Loucy (cell line): ENCODE results near the gene MBD2.

Source experiments
- H2AFZ ChIP-seq: fragments of 200-600 bp; sonication (generic); 2 replicates; pipeline ENCODE4 v1.6.0; 2016; ENCODE audit warnings: antibody characterized with exemption, mild to moderate bottlenecking, low read length, moderate library complexity
- H3F3A ChIP-seq: fragments of 200-600 bp; 2 replicates; pipeline ENCODE4 v1.6.0; 2016; ENCODE audit warnings: antibody characterized with exemption, low read depth, mild to moderate bottlenecking
- H3K27me3 ChIP-seq: fragments of 200-600 bp; sonication (generic); 2 replicates; pipeline ENCODE4 v1.6.1; 2014; ENCODE audit warnings: low read length, mild to moderate bottlenecking; ENCODE audit not compliant: insufficient read depth, poor library complexity, severe bottlenecking
- H3K36me3 ChIP-seq: fragments of 200-600 bp; sonication (generic); 2 replicates; pipeline ENCODE4 v1.6.1; 2016; ENCODE audit warnings: low read length; ENCODE audit not compliant: insufficient read depth
- H3K4me1 ChIP-seq: fragments of 200-600 bp; sonication (generic); 2 replicates; pipeline ENCODE4 v1.5.1; 2014; ENCODE audit warnings: low read length, mild to moderate bottlenecking; ENCODE audit not compliant: insufficient read depth, poor library complexity, severe bottlenecking
- H3K4me2 ChIP-seq: fragments of 200-600 bp; sonication (generic); 2 replicates; pipeline ENCODE4 v1.6.0; 2014; ENCODE audit warnings: antibody characterized with exemption, low read length, low read depth, mild to moderate bottlenecking; ENCODE audit not compliant: poor library complexity, severe bottlenecking
- H3K4me3 ChIP-seq: fragments of 200-600 bp; sonication (generic); 2 replicates; pipeline ENCODE4 v1.5.1; 2014; ENCODE audit warnings: low read length, mild to moderate bottlenecking, mixed read lengths; ENCODE audit not compliant: poor library complexity, severe bottlenecking
- H3K79me2 ChIP-seq: fragments of 200-600 bp; sonication (generic); 2 replicates; pipeline ENCODE4 v1.6.1; 2014; ENCODE audit warnings: low read length; ENCODE audit not compliant: insufficient read depth
- H3K9ac ChIP-seq: fragments of 200-600 bp; sonication (generic); 2 replicates; pipeline ENCODE4 v1.6.0; 2014; ENCODE audit warnings: mild to moderate bottlenecking, low read depth, low read length, moderate library complexity; ENCODE audit not compliant: poor library complexity, severe bottlenecking
- H3K9me2 ChIP-seq: fragments of 200-600 bp; sonication (generic); replicated peaks from 2 replicates; pipeline ENCODE4 v1.6.1; 2016; ENCODE audit warnings: low read depth, low read length, mixed read lengths
- H3K9me3 ChIP-seq: fragments of 200-600 bp; sonication (generic); 2 replicates; pipeline ENCODE4 v1.6.1; 2014; ENCODE audit warnings: mild to moderate bottlenecking, antibody characterized with exemption, low read length, low read depth; ENCODE audit not compliant: insufficient read depth
- H4K20me1 ChIP-seq: fragments of 200-600 bp; sonication (generic); 2 replicates; pipeline ENCODE4 v1.6.0; 2014; ENCODE audit warnings: antibody characterized with exemption, low read length, mild to moderate bottlenecking; ENCODE audit not compliant: insufficient read depth, poor library complexity, severe bottlenecking
- CTCF ChIP-seq: fragments of 200-600 bp; sonication (generic); conservative IDR thresholded peaks from 2 replicates; pipeline ENCODE4 v1.5.1; 2014; ENCODE audit warnings: mild to moderate bottlenecking, antibody characterized with exemption, low read length
- EZH2phosphoT487 ChIP-seq: fragments of 200-600 bp; IDR thresholded peaks from 2 replicates; pipeline ENCODE4 v1.6.1; 2018; ENCODE audit warnings: antibody characterized with exemption, mild to moderate bottlenecking, moderate library complexity, borderline replicate concordance

The MBD2 gene

DNA sequence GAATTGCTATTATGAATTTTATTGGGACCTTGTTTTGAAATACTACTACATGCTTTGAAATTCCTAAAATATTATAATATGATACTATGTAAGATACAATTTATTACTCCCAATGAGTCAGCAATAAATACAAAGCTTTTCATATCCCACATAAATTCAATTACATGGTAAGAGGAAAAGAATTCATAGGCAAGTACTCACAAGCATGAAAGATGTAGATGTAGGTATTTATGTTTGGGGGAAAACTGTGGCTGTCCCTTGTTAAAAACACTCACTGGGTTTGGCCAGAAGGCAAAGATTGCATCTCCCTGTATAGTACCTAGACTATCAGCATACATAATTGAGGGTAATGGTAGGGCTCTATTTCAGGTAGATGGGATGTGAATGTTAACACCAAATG, 90.4 kb downstream of the MBD2 start:
- Histone ChIP-seq H3K36me3 (no peaks in the 10 kb centered on the region), H3K4me2 (no peak overlapping the region)

DNA sequence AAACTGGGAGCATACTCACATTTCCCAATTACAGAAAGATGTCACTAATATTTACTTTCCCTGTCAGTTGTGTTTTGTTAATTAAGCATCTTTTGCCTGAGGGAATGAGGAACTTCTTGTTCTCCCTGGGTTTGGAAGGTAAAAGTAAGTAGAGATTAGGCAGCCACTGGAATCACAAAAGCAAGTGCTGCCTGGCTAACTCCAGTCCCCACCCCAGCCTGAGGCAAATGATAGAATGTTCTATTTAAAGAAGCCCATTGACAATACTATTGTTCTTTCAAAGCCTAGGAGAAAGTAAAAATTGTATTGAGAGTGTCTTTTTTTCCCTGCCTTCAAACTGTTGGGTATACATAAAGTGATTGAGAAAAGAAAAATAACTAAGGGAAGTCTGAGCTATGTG, 93.8 kb downstream of the MBD2 start:
- no peak for TF ChIP-seq CTCF
- TF ChIP-seq EZH2phosphoT487 = no peak
- no peaks in the 10 kb centered on the region for H3K4me1 ChIP-seq
- H3K79me2 ChIP-seq = no peaks in the 10 kb centered on the region
- H3K4me2 ChIP-seq = no peak overlapping the region
- H3K27me3 ChIP-seq = no peaks in the 10 kb centered on the region
- H3F3A ChIP-seq = no peaks in the 10 kb centered on the region
- no peak overlapping the region for H2AFZ ChIP-seq
- H3K4me3 ChIP-seq = no peak overlapping the region
- no peaks in the 10 kb centered on the region for H4K20me1 ChIP-seq
- H3K36me3 ChIP-seq = no peaks in the 10 kb centered on the region
- no peaks in the 10 kb centered on the region for H3K9me2 ChIP-seq
- no peaks in the 10 kb centered on the region for H3K9me3 ChIP-seq
- H3K9ac ChIP-seq = no peak overlapping the region

More for the DNA sequence above, 90.4 kb downstream of the MBD2 start:
- TF ChIP-seq CTCF = no peak
- TF ChIP-seq EZH2phosphoT487 = no peak
- no peaks in the 10 kb centered on the region for H3K4me1 ChIP-seq
- H3K9me3 ChIP-seq = no peaks in the 10 kb centered on the region; the same call in 1 of the 2 replicates
- H3K9me2 ChIP-seq = no peaks in the 10 kb centered on the region
- H3K4me3 ChIP-seq = no peak overlapping the region
- H3K9ac ChIP-seq = no peak overlapping the region
- no peaks in the 10 kb centered on the region for H3K27me3 ChIP-seq
- no peaks in the 10 kb centered on the region for H3F3A ChIP-seq
- H3K79me2 ChIP-seq = no peaks in the 10 kb centered on the region
- no peak overlapping the region for H2AFZ ChIP-seq
- H4K20me1 ChIP-seq = no peaks in the 10 kb centered on the region

- no peak overlapping the region for H3K4me2 ChIP-seq
- TF ChIP-seq CTCF = no peak
- TF ChIP-seq EZH2phosphoT487 = no peak
Measured at GRCh38 chr18:54130177-54130576, 94.3 kb downstream of the MBD2 start.

More at GRCh38 chr18:54130177-54130576, 94.3 kb downstream of the MBD2 start:
- H3K4me3 ChIP-seq = no peak overlapping the region
- no peaks in the 10 kb centered on the region for H4K20me1 ChIP-seq
- H2AFZ ChIP-seq = no peak overlapping the region
- no peaks in the 10 kb centered on the region for H3K4me1 ChIP-seq
- H3K9me3 ChIP-seq = no peaks in the 10 kb centered on the region
- no peaks in the 10 kb centered on the region for H3K36me3 ChIP-seq
- H3K79me2 ChIP-seq = no peaks in the 10 kb centered on the region
- H3K9me2 ChIP-seq = no peaks in the 10 kb centered on the region
- no peak overlapping the region for H3K9ac ChIP-seq
- H3K27me3 ChIP-seq = no peaks in the 10 kb centered on the region
- H3F3A ChIP-seq = no peaks in the 10 kb centered on the region
